ENCODE measurements around the gene TEX101.

GRCh38 chr19:43462383-43462782, 47.7 kb downstream of the TEX101 start:
- TF ChIP-seq SP1 (IDR thresholded peaks at IDR 0.05) (no peak), FOXM1 (IDR thresholded peaks at IDR 0.05; ENCODE audit: borderline replicate concordance) (no peak), ELF4 (IDR thresholded peaks at IDR 0.05) (no peak), BHLHE40 (IDR thresholded peaks at IDR 0.05; ENCODE audit: borderline replicate concordance) (no peak), HDGF (IDR thresholded peaks at IDR 0.05; ENCODE audit: borderline replicate concordance) (no peak), FOXA1 (IDR thresholded peaks at IDR 0.05) (no peak), ARNT (IDR thresholded peaks at IDR 0.05) (no peak)
